GM21723 (cell line): ENCODE results near the gene FST.

ENCODE experiments used
- ATAC-seq: cut with Tn5 transposase; IDR thresholded peaks from one replicate; pipeline ENCODE4 v1.9.1; 2021; ENCODE audit warnings: mild to moderate bottlenecking, moderate library complexity; ENCODE audit not compliant: unreplicated experiment

FST gene

GRCh38 chr5:53508125-53508524 lies 27.7 kb downstream of the FST start:
- no peak for ATAC-seq

GRCh38 chr5:53512539-53512938 lies 32.1 kb downstream of the FST start:
- ATAC-seq: no peak

- no peak for ATAC-seq
Observed at GRCh38 chr5:53515988-53516387, 35.6 kb downstream of the FST start.

GRCh38 chr5:53520813-53521212 lies 40.4 kb downstream of the FST start:
- ATAC-seq: no peak
